ENCODE data around the gene CRY2. TPM values are rescaled to one million over a fixed set of nuclear protein-coding genes. Genes with fewer than 3 reads are reported as not detected.

CRY2 gene
- total RNA-seq, 2 donors from 2014 or later: 18.5 to 30.2 TPM

DNA sequence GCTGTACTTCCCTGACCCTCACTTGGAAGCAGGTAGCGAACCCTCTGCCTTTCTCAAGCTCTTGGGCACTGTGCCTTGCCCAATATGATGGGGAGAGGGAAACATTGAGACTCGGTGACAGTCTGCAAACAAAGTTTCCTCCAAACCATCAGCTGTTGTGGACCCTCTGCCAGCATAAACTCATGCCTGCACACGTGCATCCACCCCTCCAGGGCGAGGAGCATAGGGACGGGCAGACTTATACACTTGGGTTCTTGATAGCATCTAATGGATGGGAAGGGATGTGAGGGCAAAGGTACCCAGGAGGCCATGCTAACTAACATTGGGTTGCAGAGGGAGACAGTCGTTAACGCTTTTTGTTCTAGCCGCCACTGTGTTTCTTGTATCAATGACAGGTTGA lies 29.9 kb downstream of the CRY2 start:
- Histone ChIP-seq H3K4me1 (no peaks in the 10 kb centered on the region), H3K9ac (ENCODE audit: low read depth in 2 of 2, low read length in 2 of 2) (no peak overlapping the region), H3K9me3 (no peaks in the 10 kb centered on the region), H3K36me3 (peaks cover 1% of the 10 kb centered on the region), H3K27ac (no peak overlapping the region), H3K27me3 (no peaks in the 10 kb centered on the region), H3K4me3 (no peak overlapping the region)
- no peak for DNase-seq
- TF ChIP-seq, protein P1, sequence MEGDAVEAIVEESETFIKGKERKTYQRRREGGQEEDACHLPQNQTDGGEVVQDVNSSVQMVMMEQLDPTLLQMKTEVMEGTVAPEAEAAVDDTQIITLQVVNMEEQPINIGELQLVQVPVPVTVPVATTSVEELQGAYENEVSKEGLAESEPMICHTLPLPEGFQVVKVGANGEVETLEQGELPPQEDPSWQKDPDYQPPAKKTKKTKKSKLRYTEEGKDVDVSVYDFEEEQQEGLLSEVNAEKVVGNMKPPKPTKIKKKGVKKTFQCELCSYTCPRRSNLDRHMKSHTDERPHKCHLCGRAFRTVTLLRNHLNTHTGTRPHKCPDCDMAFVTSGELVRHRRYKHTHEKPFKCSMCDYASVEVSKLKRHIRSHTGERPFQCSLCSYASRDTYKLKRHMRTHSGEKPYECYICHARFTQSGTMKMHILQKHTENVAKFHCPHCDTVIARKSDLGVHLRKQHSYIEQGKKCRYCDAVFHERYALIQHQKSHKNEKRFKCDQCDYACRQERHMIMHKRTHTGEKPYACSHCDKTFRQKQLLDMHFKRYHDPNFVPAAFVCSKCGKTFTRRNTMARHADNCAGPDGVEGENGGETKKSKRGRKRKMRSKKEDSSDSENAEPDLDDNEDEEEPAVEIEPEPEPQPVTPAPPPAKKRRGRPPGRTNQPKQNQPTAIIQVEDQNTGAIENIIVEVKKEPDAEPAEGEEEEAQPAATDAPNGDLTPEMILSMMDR (IDR thresholded peaks at IDR 0.05): no peak
- intact Hi-C loops (cut with DNase I): loop anchor here (10.0 kb wide), 1 partner anchor 128 kb away; no protein-coding TSS in a partner anchor

DNA sequence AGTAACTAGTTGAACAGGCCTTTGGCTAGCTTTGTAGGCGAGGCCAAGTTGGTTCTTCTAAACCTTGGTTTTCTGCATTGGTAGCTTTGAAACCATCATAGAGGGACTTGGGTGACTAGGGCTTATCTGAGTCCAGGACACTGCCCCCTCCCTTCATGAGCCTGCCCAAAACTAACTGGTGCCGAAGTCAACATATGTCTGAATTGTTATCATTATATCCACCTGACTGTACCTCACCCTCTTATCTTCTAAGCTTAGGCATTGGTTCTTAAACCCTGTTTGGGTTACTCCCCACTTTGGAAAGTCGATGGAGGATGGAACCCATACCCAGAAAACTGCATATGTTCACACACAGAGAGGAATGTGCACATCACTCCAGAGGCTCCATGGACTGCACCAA lies 30.6 kb downstream of the CRY2 start:
- no peak overlapping the region for H3K9ac ChIP-seq (ENCODE audit: low read depth in 2 of 2, low read length in 2 of 2)
- intact Hi-C loops (cut with DNase I): loop anchor here (10.0 kb wide), 1 partner anchor 127 kb away; no protein-coding TSS in a partner anchor
- TF ChIP-seq, protein P1 (IDR thresholded peaks at IDR 0.05): no peak
- H3K36me3 ChIP-seq: no peaks in the 10 kb centered on the region
- H3K9me3 ChIP-seq: no peaks in the 10 kb centered on the region
- H3K4me1 ChIP-seq: no peaks in the 10 kb centered on the region
- H3K27me3 ChIP-seq: no peaks in the 10 kb centered on the region
- H3K27ac ChIP-seq: no peak overlapping the region
- no peak for DNase-seq
- H3K4me3 ChIP-seq: no peak overlapping the region

DNA sequence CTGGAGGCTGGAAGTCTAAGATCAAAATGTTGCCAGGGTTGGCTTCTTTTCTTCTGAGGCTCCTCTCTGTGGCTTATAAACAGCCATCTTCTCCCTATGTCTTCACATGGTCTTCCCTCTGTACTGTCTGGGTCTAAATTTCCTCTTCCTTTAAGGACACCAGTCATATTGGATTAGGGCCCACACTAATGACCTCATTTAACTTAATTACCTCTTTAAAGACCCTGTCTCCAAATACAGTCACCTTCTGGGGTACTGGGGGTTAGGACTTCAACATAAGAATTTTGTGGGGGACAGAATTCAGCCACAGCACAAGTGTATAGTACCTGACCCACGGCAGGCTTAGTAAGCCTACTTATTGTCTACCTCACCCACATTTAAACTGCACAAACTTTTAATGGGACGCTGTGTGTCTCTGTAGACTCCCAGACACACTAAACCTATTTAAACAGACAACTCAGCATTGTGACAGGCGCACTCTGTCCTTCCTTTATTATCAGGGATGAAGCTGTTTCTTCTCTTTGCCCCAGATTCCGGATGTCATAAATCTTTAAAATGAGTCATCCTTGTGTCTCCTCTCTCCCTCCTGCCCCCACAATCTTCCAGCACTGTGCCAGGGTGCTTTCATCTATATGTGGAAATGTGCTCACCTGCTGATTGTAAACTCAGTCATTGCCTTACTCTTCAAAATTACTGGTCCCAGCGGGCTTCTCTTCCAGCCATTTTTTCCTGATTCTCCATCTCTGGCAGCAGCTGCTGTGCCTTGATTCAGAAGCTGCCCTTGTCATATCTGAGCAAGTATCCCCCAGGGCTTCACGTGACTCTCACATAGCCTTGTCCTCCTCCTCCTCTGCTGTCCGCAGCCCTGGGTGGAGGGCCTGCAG lies 32.8 kb downstream of the CRY2 start:
- H3K27me3 ChIP-seq: no peaks in the 10 kb centered on the region
- no peaks in the 10 kb centered on the region for H3K36me3 ChIP-seq
- no peak overlapping the region for H3K4me3 ChIP-seq
- TF ChIP-seq, protein P1 (IDR thresholded peaks at IDR 0.05): no peak
- no peaks in the 10 kb centered on the region for H3K4me1 ChIP-seq
- intact Hi-C loops (cut with DNase I): loop anchor here (10.0 kb wide), 1 partner anchor 125 kb away; no protein-coding TSS in a partner anchor
- no peak overlapping the region for H3K27ac ChIP-seq
- H3K9me3 ChIP-seq: no peaks in the 10 kb centered on the region
- no peak overlapping the region for H3K9ac ChIP-seq (ENCODE audit: low read depth in 2 of 2, low read length in 2 of 2)
- no peak for DNase-seq

DNA sequence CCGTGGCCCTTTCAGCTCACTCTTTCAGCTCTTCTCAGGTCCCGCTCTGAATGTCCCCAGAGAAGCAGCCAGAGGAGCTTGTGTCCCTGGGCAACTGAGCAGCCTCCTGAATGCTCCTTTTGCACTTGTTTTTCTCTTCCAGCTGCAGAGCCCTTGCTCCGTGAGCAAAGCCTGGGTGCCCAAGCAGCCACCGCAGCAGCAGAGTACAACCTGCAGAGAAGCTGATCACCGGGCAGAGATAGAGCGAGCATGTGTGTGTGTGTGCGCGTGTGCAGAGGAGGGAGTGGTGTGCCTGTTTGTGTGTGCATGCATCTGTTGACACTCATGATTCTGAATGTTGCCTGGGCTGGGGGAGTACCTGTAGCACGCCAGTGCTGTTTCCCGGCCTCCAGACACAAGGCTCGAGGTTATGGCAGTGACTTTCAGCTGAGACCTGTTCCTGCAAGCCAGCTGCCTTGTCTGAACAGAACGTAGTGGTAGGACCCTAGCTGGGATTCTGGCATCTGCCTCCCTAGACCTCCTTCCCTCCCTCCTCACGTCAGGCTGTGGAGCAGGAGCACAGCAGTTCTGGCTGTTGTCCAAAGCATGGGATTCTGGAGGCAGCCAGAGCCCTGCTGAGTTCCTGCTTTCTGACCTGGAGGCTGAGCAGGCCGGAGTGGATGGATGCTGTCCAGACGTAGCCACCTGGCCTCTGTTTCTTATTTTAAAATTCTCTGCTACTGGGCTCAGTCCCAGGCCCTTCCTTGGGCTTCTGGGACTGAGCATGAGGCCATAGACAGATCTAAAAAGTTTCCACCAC lies 33.7 kb downstream of the CRY2 start:
- Histone ChIP-seq H3K4me3 (no peak overlapping the region), H3K27ac (no peak overlapping the region), H3K9me3 (no peaks in the 10 kb centered on the region), H3K4me1 (peaks cover 3% of the 10 kb centered on the region), H3K36me3 (no peaks in the 10 kb centered on the region), H3K27me3 (no peaks in the 10 kb centered on the region), H3K9ac (ENCODE audit: low read depth in 2 of 2, low read length in 2 of 2) (no peak overlapping the region)
- intact Hi-C loops (cut with DNase I): no loop called here
- DNase-seq: no peak
- TF ChIP-seq, protein P1 (IDR thresholded peaks at IDR 0.05): no peak

DNA sequence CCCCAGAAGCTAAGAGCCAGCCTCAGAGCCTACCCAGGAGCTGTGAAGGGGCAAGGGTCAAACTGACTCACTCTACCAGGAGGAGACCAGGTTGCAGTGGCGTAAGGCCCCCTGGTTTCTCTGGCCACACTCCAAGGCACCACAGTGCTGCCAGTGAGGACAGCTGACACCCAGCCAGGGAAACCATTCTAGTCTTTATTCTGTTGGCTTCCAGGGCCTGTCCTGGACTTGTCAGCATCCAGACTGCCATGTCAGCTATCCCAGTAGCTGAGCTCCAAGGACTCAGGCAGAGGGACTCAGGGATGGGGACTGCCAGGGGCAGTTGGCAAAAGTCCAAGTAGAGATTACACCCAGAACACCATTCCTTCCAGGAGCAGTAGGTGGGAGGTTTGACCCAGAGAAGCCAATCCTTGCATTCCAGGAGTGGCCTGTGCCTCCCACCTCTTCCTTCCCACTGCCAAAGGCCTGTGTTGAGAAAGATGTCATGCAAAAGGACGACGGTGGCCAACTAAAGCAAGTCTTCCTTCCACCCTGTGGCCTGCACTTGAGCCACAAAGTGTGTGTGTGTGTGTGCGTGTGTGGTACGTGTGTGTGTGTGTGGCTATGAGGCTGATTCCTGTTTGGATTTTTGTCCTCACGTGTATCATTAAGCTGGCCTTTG lies 34.6 kb downstream of the CRY2 start:
- intact Hi-C loops (cut with DNase I): no loop called here
- Histone ChIP-seq H3K9me3 (no peaks in the 10 kb centered on the region), H3K4me3 (no peak overlapping the region), H3K27me3 (no peaks in the 10 kb centered on the region), H3K4me1 (peaks cover 4% of the 10 kb centered on the region), H3K9ac (ENCODE audit: low read depth in 2 of 2, low read length in 2 of 2) (no peak overlapping the region), H3K27ac (no peak overlapping the region), H3K36me3 (no peaks in the 10 kb centered on the region)
- TF ChIP-seq, protein P1 (IDR thresholded peaks at IDR 0.05): no peak
- no peak for DNase-seq
